GM12873 (cell line): ENCODE results near the gene MMD.
A peak's percentile ranks its signal among the peaks of the same experiment; 100 is the strongest.

Source experiments
- TF ChIP-seq, protein P1 (sequence below): IDR thresholded peaks from 2 replicates; pipeline ENCODE4 v1.5.1; 2012; ENCODE audit warnings: low read depth, mild to moderate bottlenecking, moderate library complexity, low read length, control low read depth; ENCODE audit not compliant: insufficient read depth; ENCODE audit errors: missing control alignments

MMD gene

DNA sequence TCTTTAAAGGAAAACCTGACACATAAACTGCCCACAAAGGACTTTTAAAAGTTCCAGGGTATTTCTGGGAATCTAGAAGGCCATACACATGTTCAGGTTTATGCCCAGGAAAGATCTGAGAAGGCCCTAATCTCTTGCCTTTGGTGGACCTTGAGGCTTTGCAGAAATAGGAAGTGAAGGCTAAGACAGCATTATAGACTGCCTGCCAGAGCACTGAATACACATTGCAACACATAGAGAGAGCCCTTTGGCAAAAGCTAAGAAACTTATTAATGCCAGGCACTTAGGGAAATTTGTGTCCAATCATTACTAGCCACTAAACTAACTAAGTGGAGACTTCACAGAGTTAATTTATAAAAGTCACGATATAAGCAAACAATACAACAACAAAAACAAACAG lies 70.4 kb downstream of the MMD start:
- TF ChIP-seq, protein P1, sequence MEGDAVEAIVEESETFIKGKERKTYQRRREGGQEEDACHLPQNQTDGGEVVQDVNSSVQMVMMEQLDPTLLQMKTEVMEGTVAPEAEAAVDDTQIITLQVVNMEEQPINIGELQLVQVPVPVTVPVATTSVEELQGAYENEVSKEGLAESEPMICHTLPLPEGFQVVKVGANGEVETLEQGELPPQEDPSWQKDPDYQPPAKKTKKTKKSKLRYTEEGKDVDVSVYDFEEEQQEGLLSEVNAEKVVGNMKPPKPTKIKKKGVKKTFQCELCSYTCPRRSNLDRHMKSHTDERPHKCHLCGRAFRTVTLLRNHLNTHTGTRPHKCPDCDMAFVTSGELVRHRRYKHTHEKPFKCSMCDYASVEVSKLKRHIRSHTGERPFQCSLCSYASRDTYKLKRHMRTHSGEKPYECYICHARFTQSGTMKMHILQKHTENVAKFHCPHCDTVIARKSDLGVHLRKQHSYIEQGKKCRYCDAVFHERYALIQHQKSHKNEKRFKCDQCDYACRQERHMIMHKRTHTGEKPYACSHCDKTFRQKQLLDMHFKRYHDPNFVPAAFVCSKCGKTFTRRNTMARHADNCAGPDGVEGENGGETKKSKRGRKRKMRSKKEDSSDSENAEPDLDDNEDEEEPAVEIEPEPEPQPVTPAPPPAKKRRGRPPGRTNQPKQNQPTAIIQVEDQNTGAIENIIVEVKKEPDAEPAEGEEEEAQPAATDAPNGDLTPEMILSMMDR, result no peak

DNA sequence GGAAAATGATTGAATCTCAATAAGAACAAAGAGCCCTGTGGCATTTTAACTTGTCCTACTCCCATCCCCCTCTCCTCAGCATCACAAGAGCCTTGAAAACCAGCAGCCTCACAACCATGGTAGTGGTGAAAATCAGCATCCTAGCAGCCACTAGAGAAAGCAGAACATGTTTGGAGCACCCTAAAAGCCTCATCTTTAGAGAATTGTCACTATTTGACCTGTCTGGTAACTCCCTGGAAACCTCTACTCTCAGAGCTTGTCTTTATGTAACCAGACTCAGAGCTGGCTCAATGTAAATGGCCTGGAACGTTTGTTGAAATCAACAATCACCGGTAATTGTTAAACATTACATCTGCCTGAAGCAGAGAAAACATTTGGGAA lies 70.8 kb downstream of the MMD start:
- TF ChIP-seq, protein P1, result no peak

DNA sequence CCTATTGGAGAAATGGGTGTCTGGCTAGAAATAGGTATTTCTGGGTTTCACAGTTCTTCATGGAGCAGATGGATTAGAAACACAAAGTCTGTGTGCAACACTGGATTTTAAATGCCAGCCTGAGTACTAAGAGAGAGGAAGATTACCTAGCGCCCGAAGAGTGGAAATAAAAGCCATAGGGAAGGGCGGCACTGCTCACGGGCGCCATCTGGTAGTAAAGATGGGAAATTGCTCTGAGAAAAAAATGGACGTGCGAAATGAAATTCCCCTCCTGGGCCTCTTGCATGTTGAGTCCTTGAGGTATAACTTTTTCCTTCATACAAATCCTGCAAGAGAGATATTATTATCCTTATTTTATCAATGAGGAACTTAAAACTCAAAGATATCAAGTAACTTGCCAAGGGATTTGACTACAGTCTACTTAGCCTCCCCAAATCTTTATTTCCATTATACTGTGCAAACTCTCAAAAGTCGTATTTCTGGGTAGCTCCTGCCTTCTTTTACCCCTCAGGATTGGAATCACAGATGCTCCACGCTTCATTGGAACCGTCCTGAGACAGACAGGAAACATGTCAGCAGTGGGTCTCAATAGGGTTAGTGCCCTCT lies 72.8 kb downstream of the MMD start:
- TF ChIP-seq, protein P1, result peak; percentile 81

DNA sequence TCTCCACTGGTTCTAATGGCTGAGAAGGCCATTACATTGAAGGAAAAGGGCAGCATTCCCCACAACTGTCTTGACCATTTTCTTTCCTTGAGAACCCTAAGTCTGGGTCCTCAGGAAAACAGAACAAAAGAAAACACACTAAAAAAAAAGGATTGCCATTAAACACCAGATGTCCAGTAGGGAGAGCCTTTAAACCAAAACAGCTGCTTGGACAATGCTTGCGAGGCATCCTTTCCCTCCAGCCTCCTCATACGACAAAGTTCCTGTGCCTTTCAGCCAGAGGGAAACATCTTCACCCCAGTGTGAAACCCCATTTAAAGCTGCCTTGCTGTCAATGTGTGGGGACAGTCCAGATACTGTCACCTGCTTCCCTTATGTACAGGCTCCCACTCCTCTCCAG lies 74.3 kb downstream of the MMD start:
- TF ChIP-seq, protein P1, result no peak

DNA sequence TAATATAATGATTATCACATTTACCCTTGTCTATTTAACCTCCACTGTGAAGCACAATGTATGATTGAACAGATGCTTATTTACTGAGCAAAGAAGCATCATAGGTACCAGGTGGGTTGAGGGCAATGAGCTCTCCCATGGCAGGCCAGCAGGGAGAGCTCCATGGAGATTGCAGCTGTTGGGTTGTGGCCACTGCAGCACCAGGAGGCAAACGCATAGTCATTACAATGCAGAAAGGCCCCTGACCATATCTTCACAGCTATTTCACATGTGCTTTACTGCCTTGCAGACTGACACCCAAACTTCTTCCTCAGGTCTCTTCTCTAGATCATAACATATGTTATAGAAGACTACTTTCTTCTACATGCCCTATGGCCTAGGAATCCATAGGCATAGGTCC lies 75.0 kb downstream of the MMD start:
- TF ChIP-seq, protein P1, result peak; percentile 2

DNA sequence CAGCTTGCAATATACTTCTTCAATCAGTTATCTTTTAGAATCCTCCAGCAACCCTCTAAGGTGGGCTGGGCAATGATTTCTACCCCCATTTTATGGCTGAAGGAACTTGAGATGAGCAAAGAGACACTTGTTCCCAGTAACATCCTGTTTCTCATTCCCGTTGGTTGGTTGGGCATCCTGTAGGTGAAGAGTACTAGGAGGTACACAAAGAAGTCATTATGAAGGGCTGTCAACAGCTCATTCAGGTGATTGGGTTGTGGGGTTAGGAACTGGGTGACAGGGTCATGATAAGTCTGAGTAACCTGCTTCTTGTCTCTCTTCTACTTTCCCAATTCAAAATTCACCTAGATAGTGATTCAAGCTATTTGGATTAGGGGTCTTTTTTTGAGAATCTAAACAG lies 76.5 kb downstream of the MMD start:
- TF ChIP-seq, protein P1, result no peak

DNA sequence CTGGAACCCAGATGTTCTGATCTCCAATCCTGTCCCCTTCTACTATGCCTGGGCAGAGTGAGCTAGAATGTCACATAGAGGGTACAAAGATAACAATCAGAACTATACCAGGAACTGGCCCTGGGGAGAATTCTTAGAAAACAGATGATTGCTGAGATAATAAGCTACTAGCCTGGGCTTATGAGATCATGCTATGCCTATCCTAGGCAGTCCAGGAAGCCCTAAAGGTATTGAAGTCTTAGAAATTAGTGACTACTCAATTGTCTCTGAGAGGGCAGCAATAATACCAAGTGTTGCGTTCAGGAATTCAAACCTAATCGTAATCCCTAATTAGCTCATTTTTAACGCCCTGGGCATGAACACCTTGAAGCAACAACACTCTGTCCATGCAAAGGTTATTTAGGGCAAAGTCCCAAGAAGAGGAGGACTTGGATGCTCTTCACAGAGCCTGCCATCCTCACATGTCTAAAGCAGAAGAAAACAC lies 77.1 kb downstream of the MMD start:
- TF ChIP-seq, protein P1, result no peak
